ENCODE measurements around the gene FGF9. TPM values are rescaled to one million over a fixed set of nuclear protein-coding genes. Genes with fewer than 3 reads are reported as not detected.

FGF9 gene
- total RNA-seq, 1 experiment from 2014 or later, result 0.11 TPM

- Histone ChIP-seq H3K79me2 (ENCODE audit: low read length) (no peaks in the 10 kb centered on the region), H3K4me1 (ENCODE audit: low read length) (peaks cover 10% of the 10 kb centered on the region), H3K9me3 (ENCODE audit: low read length) (no peaks in the 10 kb centered on the region), H3K4me2 (ENCODE audit: low read depth, low read length, poor library complexity, severe bottlenecking) (no peak overlapping the region), H3K27ac (ENCODE audit: low read length) (no peak overlapping the region), H2AFZ (ENCODE audit: low read length) (no peak overlapping the region), H3K9ac (ENCODE audit: low read length) (no peak overlapping the region), H3K9me2 (replicated peaks; ENCODE audit: insufficient read depth, low read length) (no peaks in the 10 kb centered on the region), H3K4me3 (ENCODE audit: low read length) (no peak overlapping the region), H3K36me3 (ENCODE audit: insufficient read depth, low read length) (no peaks in the 10 kb centered on the region), H4K20me1 (ENCODE audit: insufficient read depth, low read depth, low read length) (no peaks in the 10 kb centered on the region), H3K27me3 (ENCODE audit: low read length) (no peaks in the 10 kb centered on the region)
- no peak for DNase-seq
These were observed 20.6 kb downstream of the FGF9 start for GRCh38 chr13:21691500-21691899.

DNA sequence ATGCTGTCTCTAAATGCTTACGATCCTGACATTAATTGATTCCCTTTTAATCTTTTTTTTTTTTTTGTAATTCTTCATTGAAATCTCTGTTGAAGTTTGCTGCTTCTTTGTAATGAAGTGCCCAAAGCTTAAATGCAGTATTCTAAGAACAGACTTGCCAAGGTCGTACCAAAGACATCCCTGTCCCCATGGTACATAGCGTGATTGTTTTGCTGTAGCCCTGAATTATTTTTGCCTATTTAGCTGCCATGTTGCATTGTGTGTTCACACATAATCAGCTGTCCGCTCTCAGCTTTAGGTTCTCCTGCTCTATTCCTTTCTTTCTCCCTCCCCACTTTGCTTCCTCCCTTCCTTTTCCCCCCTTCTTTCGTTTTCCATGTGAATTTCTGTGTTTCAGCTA lies 21.1 kb downstream of the FGF9 start:
- Histone ChIP-seq H3K9me2 (replicated peaks; ENCODE audit: insufficient read depth, low read length) (no peaks in the 10 kb centered on the region), H3K36me3 (ENCODE audit: insufficient read depth, low read length) (no peaks in the 10 kb centered on the region), H3K4me3 (ENCODE audit: low read length) (no peak overlapping the region), H3K9ac (ENCODE audit: low read length) (no peak overlapping the region), H3K4me1 (ENCODE audit: low read length) (peaks cover 10% of the 10 kb centered on the region), H4K20me1 (ENCODE audit: insufficient read depth, low read depth, low read length) (no peaks in the 10 kb centered on the region), H3K9me3 (ENCODE audit: low read length) (no peaks in the 10 kb centered on the region), H3K4me2 (ENCODE audit: low read depth, low read length, poor library complexity, severe bottlenecking) (no peak overlapping the region), H2AFZ (ENCODE audit: low read length) (no peak overlapping the region), H3K79me2 (ENCODE audit: low read length) (no peaks in the 10 kb centered on the region), H3K27ac (ENCODE audit: low read length) (no peak overlapping the region), H3K27me3 (ENCODE audit: low read length) (no peaks in the 10 kb centered on the region)
- no peak for DNase-seq

DNA sequence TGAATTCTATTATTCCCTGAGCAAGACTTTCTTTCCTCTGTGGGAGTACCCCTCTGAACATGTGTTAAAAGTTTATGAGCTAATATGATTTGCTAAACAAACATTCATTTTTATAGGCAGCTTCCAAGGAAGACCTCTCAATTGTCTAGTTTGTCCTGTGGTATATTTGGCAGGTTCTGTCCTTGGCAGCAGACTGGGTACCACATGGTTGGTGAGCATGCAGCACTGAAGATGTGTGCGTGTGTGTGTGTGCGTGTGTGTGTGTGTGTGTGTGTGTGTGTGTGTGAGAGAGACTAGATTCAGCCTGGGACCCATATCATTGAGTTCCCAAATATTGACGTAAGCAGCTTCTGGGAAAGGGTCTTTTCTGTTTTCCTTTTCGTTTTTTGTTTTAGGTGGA lies 24.0 kb downstream of the FGF9 start:
- no peaks in the 10 kb centered on the region for H4K20me1 ChIP-seq (ENCODE audit: insufficient read depth, low read depth, low read length)
- no peaks in the 10 kb centered on the region for H3K79me2 ChIP-seq (ENCODE audit: low read length)
- no peak overlapping the region for H3K27ac ChIP-seq (ENCODE audit: low read length)
- no peak overlapping the region for H3K4me3 ChIP-seq (ENCODE audit: low read length)
- H3K27me3 ChIP-seq (ENCODE audit: low read length), result no peaks in the 10 kb centered on the region
- H3K9me2 ChIP-seq (replicated peaks; ENCODE audit: insufficient read depth, low read length), result no peaks in the 10 kb centered on the region
- no peak for DNase-seq
- no peaks in the 10 kb centered on the region for H3K9me3 ChIP-seq (ENCODE audit: low read length)
- H2AFZ ChIP-seq (ENCODE audit: low read length), result no peak overlapping the region
- H3K36me3 ChIP-seq (ENCODE audit: insufficient read depth, low read length), result no peaks in the 10 kb centered on the region
- H3K4me2 ChIP-seq (ENCODE audit: low read depth, low read length, poor library complexity, severe bottlenecking), result no peak overlapping the region
- H3K4me1 ChIP-seq (ENCODE audit: low read length), result peaks cover 28% of the 10 kb centered on the region
- H3K9ac ChIP-seq (ENCODE audit: low read length), result no peak overlapping the region

GRCh38 chr13:21695546-21695945 lies 24.7 kb downstream of the FGF9 start:
- Histone ChIP-seq H3K9me3 (ENCODE audit: low read length) (no peaks in the 10 kb centered on the region), H4K20me1 (ENCODE audit: insufficient read depth, low read depth, low read length) (no peaks in the 10 kb centered on the region), H3K4me2 (ENCODE audit: low read depth, low read length, poor library complexity, severe bottlenecking) (no peak overlapping the region), H3K36me3 (ENCODE audit: insufficient read depth, low read length) (no peaks in the 10 kb centered on the region), H3K4me1 (ENCODE audit: low read length) (peaks cover 35% of the 10 kb centered on the region), H3K79me2 (ENCODE audit: low read length) (no peaks in the 10 kb centered on the region), H3K27ac (ENCODE audit: low read length) (no peak overlapping the region), H3K27me3 (ENCODE audit: low read length) (no peaks in the 10 kb centered on the region), H3K9me2 (replicated peaks; ENCODE audit: insufficient read depth, low read length) (no peaks in the 10 kb centered on the region), H2AFZ (ENCODE audit: low read length) (no peak overlapping the region), H3K9ac (ENCODE audit: low read length) (no peak overlapping the region), H3K4me3 (ENCODE audit: low read length) (no peak overlapping the region)
- DNase-seq, result no peak

DNA sequence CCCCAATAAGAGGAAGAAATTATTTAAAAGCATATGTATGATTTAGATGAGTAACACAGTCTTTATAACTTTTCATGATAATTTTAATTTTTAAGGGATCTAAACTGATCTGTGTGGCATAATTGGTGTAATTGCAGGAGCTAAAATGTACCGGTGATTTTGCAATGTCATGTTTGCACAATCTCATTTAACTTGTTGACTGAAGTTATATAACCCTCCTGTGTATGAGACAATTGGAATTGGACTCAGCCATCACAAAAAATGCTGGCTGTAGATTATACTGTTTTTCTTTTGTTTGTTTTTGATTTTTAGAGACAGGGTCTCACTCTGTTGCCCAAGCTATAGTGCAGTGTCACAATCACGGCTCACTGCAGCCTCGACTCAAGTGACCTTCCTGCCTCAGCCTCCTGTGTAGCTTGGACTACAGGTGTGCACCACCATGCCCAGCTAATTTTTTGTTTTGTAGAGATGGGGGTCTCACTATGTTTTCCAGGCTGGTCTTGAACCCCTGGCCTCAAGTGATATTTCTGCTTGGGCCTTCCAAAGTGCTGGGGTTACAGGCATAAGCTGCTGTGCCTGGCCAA lies 26.1 kb downstream of the FGF9 start:
- DNase-seq, result no peak
- no peak overlapping the region for H2AFZ ChIP-seq (ENCODE audit: low read length)

GRCh38 chr13:21698817-21699679 lies 28.2 kb downstream of the FGF9 start:
- H4K20me1 ChIP-seq (ENCODE audit: insufficient read depth, low read depth, low read length), result no peaks in the 10 kb centered on the region
- peaks cover 26% of the 10 kb centered on the region for H3K4me1 ChIP-seq (ENCODE audit: low read length)
- H3K4me2 ChIP-seq (ENCODE audit: low read depth, low read length, poor library complexity, severe bottlenecking), result peak overlapping the region; percentile 39
- no peak overlapping the region for H2AFZ ChIP-seq (ENCODE audit: low read length)
- H3K9me3 ChIP-seq (ENCODE audit: low read length), result no peaks in the 10 kb centered on the region
- H3K79me2 ChIP-seq (ENCODE audit: low read length), result no peaks in the 10 kb centered on the region
- H3K9ac ChIP-seq (ENCODE audit: low read length), result no peak overlapping the region
- H3K27ac ChIP-seq (ENCODE audit: low read length), result no peak overlapping the region
- H3K27me3 ChIP-seq (ENCODE audit: low read length), result no peaks in the 10 kb centered on the region
- no peaks in the 10 kb centered on the region for H3K36me3 ChIP-seq (ENCODE audit: insufficient read depth, low read length)
- no peak for DNase-seq
- peak overlapping the region; percentile 29; the same call in 1 of the 2 replicates for H3K4me3 ChIP-seq (ENCODE audit: low read length)
- H3K9me2 ChIP-seq (replicated peaks; ENCODE audit: insufficient read depth, low read length), result no peaks in the 10 kb centered on the region

More for the DNA sequence above, 26.1 kb downstream of the FGF9 start:
- Histone ChIP-seq H3K9me2 (replicated peaks; ENCODE audit: insufficient read depth, low read length) (no peaks in the 10 kb centered on the region), H3K4me2 (ENCODE audit: low read depth, low read length, poor library complexity, severe bottlenecking) (no peak overlapping the region), H3K4me1 (ENCODE audit: low read length) (peaks cover 26% of the 10 kb centered on the region), H3K79me2 (ENCODE audit: low read length) (no peaks in the 10 kb centered on the region), H3K9ac (ENCODE audit: low read length) (no peak overlapping the region), H4K20me1 (ENCODE audit: insufficient read depth, low read depth, low read length) (no peaks in the 10 kb centered on the region), H3K4me3 (ENCODE audit: low read length) (no peak overlapping the region), H3K27ac (ENCODE audit: low read length) (no peak overlapping the region), H3K9me3 (ENCODE audit: low read length) (no peaks in the 10 kb centered on the region), H3K36me3 (ENCODE audit: insufficient read depth, low read length) (no peaks in the 10 kb centered on the region), H3K27me3 (ENCODE audit: low read length) (no peaks in the 10 kb centered on the region)

GRCh38 chr13:21701460-21701859 lies 30.6 kb downstream of the FGF9 start:
- DNase-seq, result no peak
- H3K9ac ChIP-seq (ENCODE audit: low read length), result no peak overlapping the region
- H3K79me2 ChIP-seq (ENCODE audit: low read length), result no peaks in the 10 kb centered on the region
- H3K4me1 ChIP-seq (ENCODE audit: low read length), result peaks cover 26% of the 10 kb centered on the region
- no peak overlapping the region for H2AFZ ChIP-seq (ENCODE audit: low read length)
- H3K9me2 ChIP-seq (replicated peaks; ENCODE audit: insufficient read depth, low read length), result no peaks in the 10 kb centered on the region
- no peaks in the 10 kb centered on the region for H3K9me3 ChIP-seq (ENCODE audit: low read length)
- no peak overlapping the region for H3K4me2 ChIP-seq (ENCODE audit: low read depth, low read length, poor library complexity, severe bottlenecking)
- no peak overlapping the region for H3K27ac ChIP-seq (ENCODE audit: low read length)
- no peaks in the 10 kb centered on the region for H3K27me3 ChIP-seq (ENCODE audit: low read length)
- H3K4me3 ChIP-seq (ENCODE audit: low read length), result no peak overlapping the region
- H4K20me1 ChIP-seq (ENCODE audit: insufficient read depth, low read depth, low read length), result no peaks in the 10 kb centered on the region
- H3K36me3 ChIP-seq (ENCODE audit: insufficient read depth, low read length), result no peaks in the 10 kb centered on the region

GRCh38 chr13:21703846-21704245 lies 33.0 kb downstream of the FGF9 start:
- Histone ChIP-seq H3K9me2 (replicated peaks; ENCODE audit: insufficient read depth, low read length) (no peaks in the 10 kb centered on the region), H3K79me2 (ENCODE audit: low read length) (no peaks in the 10 kb centered on the region), H3K4me1 (ENCODE audit: low read length) (peaks cover 18% of the 10 kb centered on the region), H4K20me1 (ENCODE audit: insufficient read depth, low read depth, low read length) (no peaks in the 10 kb centered on the region), H3K4me2 (ENCODE audit: low read depth, low read length, poor library complexity, severe bottlenecking) (no peak overlapping the region), H3K9ac (ENCODE audit: low read length) (no peak overlapping the region), H3K36me3 (ENCODE audit: insufficient read depth, low read length) (no peaks in the 10 kb centered on the region), H3K9me3 (ENCODE audit: low read length) (no peaks in the 10 kb centered on the region), H3K4me3 (ENCODE audit: low read length) (no peak overlapping the region), H3K27me3 (ENCODE audit: low read length) (peaks cover 4% of the 10 kb centered on the region; the same call in 1 of the 2 replicates), H2AFZ (ENCODE audit: low read length) (no peak overlapping the region), H3K27ac (ENCODE audit: low read length) (no peak overlapping the region)
- no peak for DNase-seq

Data from Karpas-422 (cell line).